H9 (cell line): ENCODE measurements around the gene MEIS2. TPM values are rescaled to one million over a fixed set of nuclear protein-coding genes. Genes with fewer than 3 reads are reported as not detected.

Source experiments
- DNase-seq: peaks from one replicate; pipeline ENCODE4 v3.0.0-alpha.2; 2017
- H2AFZ ChIP-seq: one replicate; pipeline ENCODE4 v1.6.1; 2013; ENCODE audit warnings: mild to moderate bottlenecking, low read length, control low read depth, moderate library complexity
- H2AK5ac ChIP-seq: 2 replicates; pipeline ENCODE4 v1.6.1; 2013; ENCODE audit warnings: low read length, control low read depth, mixed read lengths; ENCODE audit not compliant: insufficient read length
- H2BK120ac ChIP-seq: one replicate; pipeline ENCODE4 v1.6.1; 2013; ENCODE audit warnings: low read depth, mild to moderate bottlenecking, low read length, control low read depth, inconsistent platforms; ENCODE audit not compliant: poor library complexity, severe bottlenecking
- H2BK12ac ChIP-seq: 2 replicates; pipeline ENCODE4 v1.6.1; 2013; ENCODE audit warnings: low read length, control low read depth, mixed read lengths, low read depth; ENCODE audit not compliant: insufficient read length
- H2BK15ac ChIP-seq: 2 replicates; pipeline ENCODE4 v1.6.1; 2013; ENCODE audit warnings: low read depth, low read length, control low read depth
- H2BK20ac ChIP-seq: one replicate; pipeline ENCODE4 v1.6.1; 2013; ENCODE audit warnings: low read depth, mild to moderate bottlenecking, low read length, control low read depth, inconsistent platforms; ENCODE audit not compliant: poor library complexity, severe bottlenecking
- H2BK5ac ChIP-seq: 2 replicates; pipeline ENCODE4 v1.6.1; 2013; ENCODE audit warnings: low read length, control low read depth, mixed read lengths; ENCODE audit not compliant: insufficient read length
- H3K14ac ChIP-seq: 2 replicates; pipeline ENCODE4 v1.6.1; 2013; ENCODE audit warnings: low read length, control low read depth; ENCODE audit not compliant: insufficient read depth
- H3K18ac ChIP-seq: 2 replicates; pipeline ENCODE4 v1.6.1; 2013; ENCODE audit warnings: low read depth, mild to moderate bottlenecking, mixed read lengths, low read length, control low read depth; ENCODE audit not compliant: insufficient read length
- H3K23ac ChIP-seq: 2 replicates; pipeline ENCODE4 v1.6.1; 2013; ENCODE audit warnings: low read length, control low read depth, mixed read lengths, low read depth; ENCODE audit not compliant: insufficient read length
- H3K23me2 ChIP-seq: 2 replicates; pipeline ENCODE4 v1.6.1; 2013; ENCODE audit warnings: low read depth, mild to moderate bottlenecking, mixed read lengths, low read length, control low read depth; ENCODE audit not compliant: insufficient read length, poor library complexity, severe bottlenecking
- H3K27ac ChIP-seq: 2 replicates; pipeline ENCODE4 v1.5.1; 2013; ENCODE audit warnings: low read length, control low read depth, mixed read lengths, low read depth; ENCODE audit not compliant: insufficient read length
- H3K27me3 ChIP-seq: 2 replicates; pipeline ENCODE4 v1.6.1; 2013; ENCODE audit warnings: low read length, control low read depth, inconsistent platforms; ENCODE audit not compliant: insufficient read depth
- H3K4ac ChIP-seq: 2 replicates; pipeline ENCODE4 v1.6.1; 2013; ENCODE audit warnings: low read depth, mild to moderate bottlenecking, control low read depth, inconsistent platforms, low read length, moderate library complexity
- H3K4me1 ChIP-seq: 2 replicates; pipeline ENCODE4 v1.6.1; 2013; ENCODE audit warnings: low read length, control low read depth, inconsistent platforms; ENCODE audit not compliant: insufficient read depth
- H3K4me2 ChIP-seq: 2 replicates; pipeline ENCODE4 v1.6.1; 2013; ENCODE audit warnings: low read length, control low read depth, mixed read lengths; ENCODE audit not compliant: insufficient read length, insufficient read depth
- H3K56ac ChIP-seq: 2 replicates; pipeline ENCODE4 v1.6.1; 2013; ENCODE audit warnings: low read depth, mild to moderate bottlenecking, mixed read lengths, low read length, control low read depth; ENCODE audit not compliant: insufficient read length
- H3K79me1 ChIP-seq: 2 replicates; pipeline ENCODE4 v1.6.1; 2013; ENCODE audit warnings: low read depth, mild to moderate bottlenecking, moderate library complexity, low read length, control low read depth, inconsistent platforms; ENCODE audit not compliant: insufficient read depth, poor library complexity, severe bottlenecking
- H3K79me2 ChIP-seq: 2 replicates; pipeline ENCODE4 v1.6.1; 2013; ENCODE audit warnings: low read length, control low read depth, inconsistent platforms; ENCODE audit not compliant: insufficient read depth
- H3K9ac ChIP-seq: 2 replicates; pipeline ENCODE4 v1.6.1; 2013; ENCODE audit warnings: low read length, control low read depth, mixed read lengths; ENCODE audit not compliant: insufficient read length; ENCODE audit errors: extremely low read depth
- H3K9me3 ChIP-seq: one replicate; pipeline ENCODE4 v1.6.1; 2013; ENCODE audit warnings: low read depth, low read length, inconsistent platforms; ENCODE audit not compliant: control insufficient read depth
- H3T11ph ChIP-seq: one replicate; pipeline ENCODE4 v1.6.1; 2013; ENCODE audit warnings: mild to moderate bottlenecking, low read length, control low read depth, inconsistent platforms
- H4K20me1 ChIP-seq: one replicate; pipeline ENCODE4 v1.6.1; 2013; ENCODE audit not compliant: control insufficient read depth, insufficient read length, insufficient read depth
- H4K5ac ChIP-seq: 2 replicates; pipeline ENCODE4 v1.6.1; 2013; ENCODE audit warnings: low read depth, mild to moderate bottlenecking, mixed read lengths, low read length, control low read depth; ENCODE audit not compliant: insufficient read length
- H4K8ac ChIP-seq: replicated peaks from 2 replicates; pipeline ENCODE4 v1.6.1; 2013; ENCODE audit warnings: low read length, control low read depth, mixed read lengths, low read depth; ENCODE audit not compliant: insufficient read length
- H4K91ac ChIP-seq: 2 replicates; pipeline ENCODE4 v1.6.1; 2013; ENCODE audit warnings: low read depth, mild to moderate bottlenecking, moderate library complexity, mixed read lengths, low read length, control low read depth; ENCODE audit not compliant: insufficient read length
- H3K27ac Mint-ChIP-seq, 3 experiments: 2 replicates in 2 of 3; 3 replicates in 1 of 3; pipeline ENCODE4 v1.8.0; 2020 to 2021; ENCODE audit warnings: mixed read lengths in 3 of 3, mild to moderate bottlenecking in 1 of 3, moderate library complexity in 1 of 3
- H3K27me3 Mint-ChIP-seq: 2 replicates; pipeline ENCODE4 v1.8.0; 2021; ENCODE audit warnings: low read depth, mild to moderate bottlenecking, moderate library complexity, mixed read lengths
- H3K36me3 Mint-ChIP-seq, 3 experiments: 2 replicates in 2 of 3; 3 replicates in 1 of 3; pipeline ENCODE4 v1.8.0; 2020 to 2021; ENCODE audit warnings: low read depth in 3 of 3, mixed read lengths in 3 of 3; ENCODE audit not compliant: insufficient read depth in 1 of 3
- H3K4me1 Mint-ChIP-seq, 2 experiments: 2 replicates each; pipeline ENCODE4 v1.8.0; 2020; ENCODE audit warnings: mixed read lengths in 2 of 2
- H3K4me3 Mint-ChIP-seq, 2 experiments: 2 replicates in 1 of 2; 3 replicates in 1 of 2; pipeline ENCODE4 v1.8.0; 2020 to 2021; ENCODE audit warnings: mild to moderate bottlenecking in 2 of 2, mixed read lengths in 2 of 2, moderate library complexity in 1 of 2
- H3K9me3 Mint-ChIP-seq, 2 experiments: 2 replicates in 1 of 2; 3 replicates in 1 of 2; pipeline ENCODE4 v1.8.0; 2020; ENCODE audit warnings: mild to moderate bottlenecking in 2 of 2, mixed read lengths in 2 of 2, moderate library complexity in 1 of 2
- WGBS: extraction: QIAGEN DNeasy Blood & Tissue Kit; methylation state at CpG from one replicate; pipeline ENCODE4 v1.1.7; 2013; ENCODE audit warnings: missing lambda C conversion rate, low lambda C conversion rate, mixed read lengths; ENCODE audit not compliant: insufficient read length; ENCODE audit errors: extremely low coverage; 5-methylcytosine and 5-hydroxymethylcytosine counted together
- total RNA-seq: library from RNA; stranded (reverse); gene quantifications from 2 replicates; pipeline ENCODE4 v1.2.1, GENCODE V29; 2021
- TF ChIP-seq, protein P1 (sequence below): fragments of 200-600 bp; sonication (generic); conservative IDR thresholded peaks from 3 replicates; pipeline ENCODE4 v1.8.0; 2021; ENCODE audit warnings: antibody characterized with exemption, mild to moderate bottlenecking

MEIS2 gene
- total RNA-seq, 1 experiment from 2014 or later, result 0.35 TPM

DNA sequence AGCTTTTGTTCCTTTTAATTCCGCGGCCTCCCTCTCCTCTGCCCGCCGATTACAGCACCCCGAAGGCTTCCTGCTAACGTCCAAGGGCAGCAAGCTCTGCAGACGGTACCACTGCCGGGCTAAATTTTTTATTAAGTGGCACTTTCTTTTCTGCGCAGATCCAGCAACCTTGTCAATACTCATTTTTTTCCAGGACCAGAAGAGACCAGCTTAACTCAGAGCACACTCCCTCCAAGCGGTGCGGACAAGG is 542 bp upstream of the MEIS2 start:
- 0 out of 2 replicates have a peak, but pooled peaks cover 3% of the 10 kb centered on the region for H3K4me1 ChIP-seq
- no peak overlapping the region for H2BK5ac ChIP-seq
- H3K27me3 ChIP-seq, result peaks cover 70% of the 10 kb centered on the region
- no peak overlapping the region for H2AFZ ChIP-seq
- no peaks in the 10 kb centered on the region for H3K79me2 ChIP-seq
- H3K23ac ChIP-seq, result no peak overlapping the region
- no peak overlapping the region for H2BK12ac ChIP-seq
- peak overlapping the region; percentile 79 to 96 for H3K4me3 Mint-ChIP-seq
- H3K23me2 ChIP-seq, result peaks cover 60% of the 10 kb centered on the region
- H3K9me3 ChIP-seq, result no peaks in the 10 kb centered on the region
- H3K9me3 Mint-ChIP-seq, result peaks cover 0 to 5% of the 10 kb centered on the region in 2 experiments; a peak in 1 of 5 replicates
- H4K8ac ChIP-seq, result no peak overlapping the region
- H4K20me1 ChIP-seq, result no peaks in the 10 kb centered on the region
- H3K56ac ChIP-seq, result no peak overlapping the region
- H3K27ac Mint-ChIP-seq, result peak overlapping the region in 2 of 3 experiments; percentile 23 to 46; a peak in 2 of 7 replicates
- no peak overlapping the region for H3K4ac ChIP-seq
- H3T11ph ChIP-seq, result no peak overlapping the region
- H3K14ac ChIP-seq, result no peak overlapping the region
- H3K4me1 Mint-ChIP-seq, result peaks cover 60 to 78% of the 10 kb centered on the region in 2 experiments
- no peak overlapping the region for H3K27ac ChIP-seq
- TF ChIP-seq, protein P1, sequence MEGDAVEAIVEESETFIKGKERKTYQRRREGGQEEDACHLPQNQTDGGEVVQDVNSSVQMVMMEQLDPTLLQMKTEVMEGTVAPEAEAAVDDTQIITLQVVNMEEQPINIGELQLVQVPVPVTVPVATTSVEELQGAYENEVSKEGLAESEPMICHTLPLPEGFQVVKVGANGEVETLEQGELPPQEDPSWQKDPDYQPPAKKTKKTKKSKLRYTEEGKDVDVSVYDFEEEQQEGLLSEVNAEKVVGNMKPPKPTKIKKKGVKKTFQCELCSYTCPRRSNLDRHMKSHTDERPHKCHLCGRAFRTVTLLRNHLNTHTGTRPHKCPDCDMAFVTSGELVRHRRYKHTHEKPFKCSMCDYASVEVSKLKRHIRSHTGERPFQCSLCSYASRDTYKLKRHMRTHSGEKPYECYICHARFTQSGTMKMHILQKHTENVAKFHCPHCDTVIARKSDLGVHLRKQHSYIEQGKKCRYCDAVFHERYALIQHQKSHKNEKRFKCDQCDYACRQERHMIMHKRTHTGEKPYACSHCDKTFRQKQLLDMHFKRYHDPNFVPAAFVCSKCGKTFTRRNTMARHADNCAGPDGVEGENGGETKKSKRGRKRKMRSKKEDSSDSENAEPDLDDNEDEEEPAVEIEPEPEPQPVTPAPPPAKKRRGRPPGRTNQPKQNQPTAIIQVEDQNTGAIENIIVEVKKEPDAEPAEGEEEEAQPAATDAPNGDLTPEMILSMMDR, result no peak
- no peak overlapping the region for H3K18ac ChIP-seq
- H3K9ac ChIP-seq, result no peak overlapping the region
- WGBS, result no CpG with 5 or more reads among the region's 11 CpGs
- no peak overlapping the region for H2BK20ac ChIP-seq
- no peak overlapping the region for H2AK5ac ChIP-seq
- H3K36me3 Mint-ChIP-seq, result no peaks in the 10 kb centered on the region; a peak in 1 of 7 replicates
- H2BK120ac ChIP-seq, result no peak overlapping the region
- no peak overlapping the region for H4K91ac ChIP-seq
- peak; percentile 54 for DNase-seq
- H4K5ac ChIP-seq, result no peak overlapping the region
- H3K27me3 Mint-ChIP-seq, result peaks cover 99% of the 10 kb centered on the region
- peak overlapping the region; percentile 92 for H3K4me2 ChIP-seq
- no peaks in the 10 kb centered on the region for H3K79me1 ChIP-seq
- no peak overlapping the region for H2BK15ac ChIP-seq
